T-cell (primary cell): ENCODE measurements around the gene ADGRE3. TPM values are rescaled to one million over a fixed set of nuclear protein-coding genes. Genes with fewer than 3 reads are reported as not detected.

Experiments used
- ATAC-seq, 4 experiments: fragments of 200-7000 bp in 3 of 4; fragments of 150-1000 bp in 1 of 4; cut with Tn5 transposase; replicated peaks in 1 of 4; 1 replicate in 3 of 4; 2 replicates in 1 of 4; pipeline ENCODE4 v1.10.0; 2021; ENCODE audit warnings: moderate library complexity in 3 of 4, mild to moderate bottlenecking in 2 of 4, moderate number of reproducible peaks in 1 of 4
- CTCF ChIA-PET, 2 donors: fragments of 300-600 bp; sonication (Branson Sonifier 250); formaldehyde crosslinking; loops; one replicate each; lab custom pipeline; 2022; ENCODE audit warnings: antibody characterized with exemption in 2 of 2; lab: Charles Lee
- POLR2A ChIA-PET, 2 donors: fragments of 300-600 bp; sonication (Branson Sonifier 250); formaldehyde crosslinking; loops; one replicate each; lab custom pipeline; 2022; ENCODE audit warnings: antibody characterized with exemption in 2 of 2; lab: Charles Lee
- DNase-seq, 35 experiments: peaks; one replicate each; pipeline versions ENCODE4 v3.0.0 to v3.0.0-alpha.2; 2013 to 2023
- H3K27ac ChIP-seq: one replicate; pipeline ENCODE4 v1.5.1; 2013; ENCODE audit warnings: low read length
- H3K27me3 ChIP-seq, 2 experiments: replicated peaks in 1 of 2; 1 replicate in 1 of 2; 2 replicates in 1 of 2; pipeline versions ENCODE4 v1.6.1 to v1.7.0; 2013; ENCODE audit warnings: low read length in 1 of 2, mixed read lengths in 1 of 2; ENCODE audit not compliant: control insufficient read depth in 2 of 2, insufficient read depth in 2 of 2; ENCODE audit errors: extremely low read depth in 1 of 2
- H3K36me3 ChIP-seq, 2 donors: 1 replicate in 1 of 2; 2 replicates in 1 of 2; pipeline versions ENCODE4 v1.6.1 to v1.7.0; 2013; ENCODE audit warnings: low read length in 1 of 2; ENCODE audit not compliant: control insufficient read depth in 2 of 2, insufficient read depth in 1 of 2; ENCODE audit errors: extremely low read depth in 1 of 2
- H3K4me1 ChIP-seq, 2 experiments: 1 replicate in 1 of 2; 2 replicates in 1 of 2; pipeline versions ENCODE4 v1.6.1 to v1.7.0; 2013; ENCODE audit warnings: low read length in 2 of 2, mixed read lengths in 1 of 2; ENCODE audit not compliant: insufficient read depth in 2 of 2, control insufficient read depth in 1 of 2; ENCODE audit errors: extremely low read depth in 1 of 2
- H3K4me3 ChIP-seq, 2 donors: 1 replicate in 1 of 2; 2 replicates in 1 of 2; pipeline versions ENCODE4 v1.5.1 to v1.7.0; 2013; ENCODE audit warnings: mild to moderate bottlenecking in 2 of 2, low read length in 1 of 2, moderate library complexity in 1 of 2; ENCODE audit not compliant: control insufficient read depth in 1 of 2; ENCODE audit errors: extremely low read depth in 1 of 2
- H3K9me3 ChIP-seq: 2 replicates; pipeline ENCODE4 v1.7.0; 2013
- H3K27ac Mint-ChIP-seq, 2 donors: one replicate each; pipeline ENCODE4 v1.8.0; 2020 to 2021; ENCODE audit warnings: mild to moderate bottlenecking in 2 of 2, mixed read lengths in 2 of 2
- H3K27me3 Mint-ChIP-seq, 2 donors: one replicate each; pipeline ENCODE4 v1.8.0; 2021 to 2022; ENCODE audit warnings: mixed read lengths in 2 of 2
- H3K36me3 Mint-ChIP-seq: one replicate; pipeline ENCODE4 v1.8.0; 2021; ENCODE audit warnings: mixed read lengths
- H3K4me1 Mint-ChIP-seq, 3 donors: one replicate each; pipeline ENCODE4 v1.8.0; 2020 to 2022; ENCODE audit warnings: mixed read lengths in 3 of 3, mild to moderate bottlenecking in 1 of 3
- H3K4me3 Mint-ChIP-seq, 3 donors: one replicate each; pipeline ENCODE4 v1.8.0; 2020 to 2022; ENCODE audit warnings: mild to moderate bottlenecking in 3 of 3, mixed read lengths in 3 of 3, moderate library complexity in 3 of 3
- H3K9me3 Mint-ChIP-seq, 3 donors: one replicate each; pipeline ENCODE4 v1.8.0; 2020 to 2022; ENCODE audit warnings: mixed read lengths in 3 of 3
- WGBS: methylation state at CpG from one replicate; pipeline ENCODE4 v1.1.5; 2013; ENCODE audit warnings: missing lambda C conversion rate; ENCODE audit not compliant: insufficient coverage; 5-methylcytosine and 5-hydroxymethylcytosine counted together
- total RNA-seq, 35 experiments: library from RNA in 6 of 35; stranded (reverse) in 6 of 35; fragments of 120-200 nt in 1 of 35; gene quantifications; one replicate each; pipeline versions ENCODE4 v1.2.1 to v1.2.4 and lab custom pipeline; 2013 to 2026

The ADGRE3 gene, protein sequence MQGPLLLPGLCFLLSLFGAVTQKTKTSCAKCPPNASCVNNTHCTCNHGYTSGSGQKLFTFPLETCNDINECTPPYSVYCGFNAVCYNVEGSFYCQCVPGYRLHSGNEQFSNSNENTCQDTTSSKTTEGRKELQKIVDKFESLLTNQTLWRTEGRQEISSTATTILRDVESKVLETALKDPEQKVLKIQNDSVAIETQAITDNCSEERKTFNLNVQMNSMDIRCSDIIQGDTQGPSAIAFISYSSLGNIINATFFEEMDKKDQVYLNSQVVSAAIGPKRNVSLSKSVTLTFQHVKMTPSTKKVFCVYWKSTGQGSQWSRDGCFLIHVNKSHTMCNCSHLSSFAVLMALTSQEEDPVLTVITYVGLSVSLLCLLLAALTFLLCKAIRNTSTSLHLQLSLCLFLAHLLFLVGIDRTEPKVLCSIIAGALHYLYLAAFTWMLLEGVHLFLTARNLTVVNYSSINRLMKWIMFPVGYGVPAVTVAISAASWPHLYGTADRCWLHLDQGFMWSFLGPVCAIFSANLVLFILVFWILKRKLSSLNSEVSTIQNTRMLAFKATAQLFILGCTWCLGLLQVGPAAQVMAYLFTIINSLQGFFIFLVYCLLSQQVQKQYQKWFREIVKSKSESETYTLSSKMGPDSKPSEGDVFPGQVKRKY
- not detected for total RNA-seq
- 0.18 TPM for total RNA-seq (2013)
- total RNA-seq (lab: John Stamatoyannopoulos, UW), result 0 to 0.59 (median 0.09) reads per million in 29 experiments

DNA sequence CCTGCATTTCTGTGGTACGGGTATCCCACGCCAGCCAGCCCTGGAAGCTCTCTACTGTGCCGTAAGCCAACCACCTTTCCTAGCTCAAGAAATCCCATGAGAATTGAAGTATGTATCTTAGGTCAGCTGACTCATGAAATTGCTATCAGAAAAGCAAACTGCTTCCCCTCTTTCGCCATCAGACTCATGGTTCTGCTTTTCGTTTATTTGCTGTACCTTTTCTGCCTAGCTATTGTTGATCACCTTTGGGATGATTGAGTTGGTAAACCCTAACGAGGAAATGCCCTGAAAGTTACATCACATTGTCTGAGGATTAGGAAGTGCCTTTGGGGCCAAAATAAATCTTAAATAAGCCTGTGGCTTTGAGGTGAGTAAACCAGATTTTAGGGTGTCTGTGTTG lies at the start of gene ADGRE3:
Gene ADGRE3, minus strand, starts transcription at position 81 of the 400 bp plus-strand sequence. Its CDS starts 74 bp downstream, at position 7.
- ATAC-seq (no peak), DNase-seq (no peak)
- Mint-ChIP-seq H3K4me1 (peaks cover 0 to 22% (median 4%) of the 10 kb centered on the region in 3 donors), H3K4me3 (no peak within 1 kb of the TSS), H3K27me3 (peaks cover 14 to 29% of the 10 kb centered on the region in 2 donors), H3K9me3 (peaks cover 0 to 5% (median 4%) of the 10 kb centered on the region in 3 donors), H3K36me3 (no peaks in the 10 kb centered on the region), H3K27ac (no peak within 1 kb of the TSS)
- Histone ChIP-seq H3K36me3 (no peaks in the 10 kb centered on the region), H3K4me1 (peaks cover 0 to 7% of the 10 kb centered on the region in 2 experiments), H3K9me3 (no peaks in the 10 kb centered on the region), H3K27ac (no peak within 1 kb of the TSS), H3K4me3 (no peak within 1 kb of the TSS), H3K27me3 (peaks cover 0 to 13% of the 10 kb centered on the region in 2 experiments)
- WGBS, result 0% methylated on average over 1 of the region's 6 CpGs
- ChIA-PET POLR2A (no interaction called here), CTCF (no interaction called here)

GRCh38 chr19:14722127-14722526 lies 47.5 kb upstream of the ADGRE3 start:
- H3K4me1 Mint-ChIP-seq, result no peaks in the 10 kb centered on the region
- ATAC-seq (no peak), DNase-seq (no peak)
- peaks cover 74% of the 10 kb centered on the region for H3K36me3 Mint-ChIP-seq
- peak overlapping the region in 1 of 3 donors; percentile 3 for H3K4me3 Mint-ChIP-seq
- no peak overlapping the region for H3K27ac ChIP-seq
- no peaks in the 10 kb centered on the region for H3K4me1 ChIP-seq
- POLR2A ChIA-PET, result no interaction called here
- H3K27me3 ChIP-seq, result no peaks in the 10 kb centered on the region
- WGBS, result 90% methylated on average over 2 of the region's 2 CpGs
- H3K27ac Mint-ChIP-seq, result no peak overlapping the region
- peaks cover 3 to 24% of the 10 kb centered on the region in 2 donors for H3K36me3 ChIP-seq
- H3K9me3 ChIP-seq, result peaks cover 11% of the 10 kb centered on the region
- CTCF ChIA-PET, result no interaction called here
- peaks cover 26 to 80% (median 68%) of the 10 kb centered on the region in 3 donors for H3K9me3 Mint-ChIP-seq
- no peaks in the 10 kb centered on the region for H3K27me3 Mint-ChIP-seq
- no peak overlapping the region for H3K4me3 ChIP-seq

DNA sequence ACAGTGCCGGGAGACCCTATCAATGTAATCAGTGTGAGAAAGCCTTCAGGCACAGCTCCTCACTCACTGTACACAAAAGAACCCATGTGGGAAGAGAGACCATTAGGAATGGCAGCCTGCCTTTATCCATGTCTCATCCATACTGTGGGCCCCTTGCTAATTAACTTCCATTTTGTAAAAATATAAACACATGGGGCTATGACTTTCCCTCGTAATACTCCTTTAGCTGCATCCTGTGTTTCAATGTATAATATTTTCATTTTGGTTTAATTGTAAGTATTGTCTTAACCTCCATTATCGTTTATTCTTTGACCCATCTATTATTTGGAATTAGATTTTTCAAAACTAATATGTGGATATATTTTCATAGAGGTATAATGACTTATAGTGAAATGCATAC lies 44.5 kb upstream of the ADGRE3 start:
- Histone ChIP-seq H3K9me3 (peaks cover 14% of the 10 kb centered on the region), H3K27me3 (no peaks in the 10 kb centered on the region), H3K36me3 (peaks cover 18 to 49% of the 10 kb centered on the region in 2 donors), H3K4me1 (no peaks in the 10 kb centered on the region), H3K4me3 (peak overlapping the region in 1 of 2 donors; percentile 42), H3K27ac (no peak overlapping the region)
- no peaks in the 10 kb centered on the region for H3K4me1 Mint-ChIP-seq
- H3K27ac Mint-ChIP-seq, result no peak overlapping the region
- no peaks in the 10 kb centered on the region for H3K27me3 Mint-ChIP-seq
- WGBS, result 100% methylated on average over 1 of the region's 3 CpGs
- H3K4me3 Mint-ChIP-seq, result no peak overlapping the region
- H3K9me3 Mint-ChIP-seq, result peaks cover 27 to 81% (median 67%) of the 10 kb centered on the region in 3 donors
- ATAC-seq (no peak), DNase-seq (no peak)
- H3K36me3 Mint-ChIP-seq, result peaks cover 89% of the 10 kb centered on the region
- ChIA-PET CTCF (no interaction called here), POLR2A (no interaction called here)

DNA sequence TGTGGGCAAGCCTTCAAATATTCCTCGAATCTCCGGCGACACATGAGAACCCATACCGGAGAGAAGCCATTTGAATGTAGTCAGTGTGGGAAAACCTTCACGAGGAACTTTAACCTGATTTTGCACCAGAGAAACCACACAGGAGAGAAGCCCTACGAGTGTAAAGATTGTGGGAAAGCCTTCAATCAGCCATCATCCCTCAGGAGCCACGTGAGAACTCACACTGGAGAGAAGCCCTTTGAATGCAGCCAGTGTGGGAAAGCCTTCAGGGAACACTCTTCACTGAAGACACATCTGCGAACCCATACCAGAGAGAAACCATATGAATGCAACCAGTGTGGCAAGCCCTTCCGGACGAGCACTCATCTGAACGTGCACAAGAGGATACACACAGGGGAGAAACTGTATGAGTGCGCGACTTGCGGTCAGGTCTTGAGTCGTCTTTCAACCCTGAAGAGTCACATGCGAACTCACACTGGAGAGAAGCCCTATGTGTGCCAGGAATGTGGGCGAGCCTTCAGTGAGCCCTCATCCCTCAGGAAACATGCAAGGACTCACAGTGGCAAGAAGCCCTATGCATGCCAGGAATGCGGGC lies 44.0 kb upstream of the ADGRE3 start:
- no peak overlapping the region for H3K27ac Mint-ChIP-seq
- H3K36me3 ChIP-seq, result peaks cover 18 to 54% of the 10 kb centered on the region in 2 donors
- H3K4me1 ChIP-seq, result no peaks in the 10 kb centered on the region
- no peaks in the 10 kb centered on the region for H3K27me3 Mint-ChIP-seq
- ChIA-PET CTCF (no interaction called here), POLR2A (no interaction called here)
- H3K36me3 Mint-ChIP-seq, result peaks cover 91% of the 10 kb centered on the region
- H3K9me3 Mint-ChIP-seq, result peaks cover 27 to 80% (median 65%) of the 10 kb centered on the region in 3 donors
- DNase-seq (no peak), ATAC-seq (no peak)
- H3K4me3 Mint-ChIP-seq, result no peak overlapping the region
- peak overlapping the region in 1 of 2 donors; percentile 42 for H3K4me3 ChIP-seq
- H3K9me3 ChIP-seq, result peaks cover 14% of the 10 kb centered on the region
- H3K27ac ChIP-seq, result no peak overlapping the region
- H3K4me1 Mint-ChIP-seq, result no peaks in the 10 kb centered on the region
- H3K27me3 ChIP-seq, result no peaks in the 10 kb centered on the region
- WGBS, result 93% methylated on average over 15 of the region's 18 CpGs

- H3K27me3 ChIP-seq, result no peaks in the 10 kb centered on the region
- peaks cover 26 to 74% (median 57%) of the 10 kb centered on the region in 3 donors for H3K9me3 Mint-ChIP-seq
- peak overlapping the region in 1 of 2 donors; percentile 1 for H3K4me3 ChIP-seq
- DNase-seq (no peak), ATAC-seq (no peak)
- H3K36me3 Mint-ChIP-seq, result peaks cover 94% of the 10 kb centered on the region
- peaks cover 23 to 62% of the 10 kb centered on the region in 2 donors for H3K36me3 ChIP-seq
- no peaks in the 10 kb centered on the region for H3K4me1 ChIP-seq
- H3K4me3 Mint-ChIP-seq, result no peak overlapping the region
- no peak overlapping the region for H3K27ac ChIP-seq
- peaks cover 0 to 6% (median 0%) of the 10 kb centered on the region in 3 donors for H3K4me1 Mint-ChIP-seq
- no peaks in the 10 kb centered on the region for H3K27me3 Mint-ChIP-seq
- ChIA-PET POLR2A (no interaction called here), CTCF (no interaction called here)
- no peak overlapping the region for H3K27ac Mint-ChIP-seq
- peaks cover 12% of the 10 kb centered on the region for H3K9me3 ChIP-seq
- WGBS, result 96% methylated on average over 3 of the region's 4 CpGs
Observed at GRCh38 chr19:14715841-14716240, 41.2 kb upstream of the ADGRE3 start.

GRCh38 chr19:14704450-14704849 lies 29.8 kb upstream of the ADGRE3 start:
- no peaks in the 10 kb centered on the region for H3K9me3 ChIP-seq
- DNase-seq (no peak), ATAC-seq (no peak)
- H3K4me3 ChIP-seq, result no peak overlapping the region
- no peak overlapping the region for H3K27ac Mint-ChIP-seq
- peaks cover 31 to 83% of the 10 kb centered on the region in 2 donors for H3K36me3 ChIP-seq
- no peaks in the 10 kb centered on the region for H3K4me1 Mint-ChIP-seq
- POLR2A ChIA-PET, result no interaction called here
- H3K27ac ChIP-seq, result no peak overlapping the region
- H3K4me1 ChIP-seq, result no peaks in the 10 kb centered on the region
- no peaks in the 10 kb centered on the region for H3K27me3 Mint-ChIP-seq
- H3K4me3 Mint-ChIP-seq, result no peak overlapping the region
- WGBS, result 90% methylated on average over 4 of the region's 6 CpGs
- H3K9me3 Mint-ChIP-seq, result no peaks in the 10 kb centered on the region
- peaks cover 86% of the 10 kb centered on the region for H3K36me3 Mint-ChIP-seq
- CTCF ChIA-PET, result no interaction called here
- H3K27me3 ChIP-seq, result no peaks in the 10 kb centered on the region
